Measurements from ENCODE around the gene CSNK1G2.

DNA sequence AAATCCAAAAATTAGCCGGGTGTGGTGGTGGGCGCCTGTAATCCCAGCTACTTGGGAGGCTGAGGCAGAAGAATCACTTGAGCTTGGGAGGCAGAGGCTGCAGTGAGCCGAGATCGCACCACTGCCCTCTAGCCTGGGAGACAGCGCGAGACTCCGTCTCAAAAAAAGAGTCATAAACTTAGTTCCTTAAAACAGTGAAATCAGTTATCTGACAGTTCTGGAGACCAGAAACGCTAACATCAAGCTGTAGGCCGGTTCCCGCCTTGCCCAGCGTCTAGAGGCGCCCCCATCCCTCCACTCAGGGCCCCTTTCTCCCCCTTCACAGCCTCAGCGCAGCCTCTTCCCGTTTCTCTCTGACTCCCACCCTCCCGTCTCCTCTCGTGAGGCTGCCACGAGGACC lies 23.8 kb upstream of the CSNK1G2 start:
- TF ChIP-seq, protein P1, sequence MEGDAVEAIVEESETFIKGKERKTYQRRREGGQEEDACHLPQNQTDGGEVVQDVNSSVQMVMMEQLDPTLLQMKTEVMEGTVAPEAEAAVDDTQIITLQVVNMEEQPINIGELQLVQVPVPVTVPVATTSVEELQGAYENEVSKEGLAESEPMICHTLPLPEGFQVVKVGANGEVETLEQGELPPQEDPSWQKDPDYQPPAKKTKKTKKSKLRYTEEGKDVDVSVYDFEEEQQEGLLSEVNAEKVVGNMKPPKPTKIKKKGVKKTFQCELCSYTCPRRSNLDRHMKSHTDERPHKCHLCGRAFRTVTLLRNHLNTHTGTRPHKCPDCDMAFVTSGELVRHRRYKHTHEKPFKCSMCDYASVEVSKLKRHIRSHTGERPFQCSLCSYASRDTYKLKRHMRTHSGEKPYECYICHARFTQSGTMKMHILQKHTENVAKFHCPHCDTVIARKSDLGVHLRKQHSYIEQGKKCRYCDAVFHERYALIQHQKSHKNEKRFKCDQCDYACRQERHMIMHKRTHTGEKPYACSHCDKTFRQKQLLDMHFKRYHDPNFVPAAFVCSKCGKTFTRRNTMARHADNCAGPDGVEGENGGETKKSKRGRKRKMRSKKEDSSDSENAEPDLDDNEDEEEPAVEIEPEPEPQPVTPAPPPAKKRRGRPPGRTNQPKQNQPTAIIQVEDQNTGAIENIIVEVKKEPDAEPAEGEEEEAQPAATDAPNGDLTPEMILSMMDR (conservative IDR thresholded peaks at IDR 0.05; ENCODE audit: low read depth in 2 of 2), result no peak
- TF ChIP-seq EZH2 (IDR thresholded peaks at IDR 0.05; ENCODE audit: low read depth, unreplicated experiment), result no peak
- TF ChIP-seq POLR2AphosphoS5 (IDR thresholded peaks at IDR 0.05; ENCODE audit: low read depth), result no peak

Measured in GM23338 (cell line).